WTC11 (cell line): ENCODE data around the gene TAAR9. TPM values are rescaled to one million over a fixed set of nuclear protein-coding genes. Genes with fewer than 3 reads are reported as not detected.
"Not testable (repeated sequence)": the region's sequence is repeated elsewhere in the genome, so short reads cannot be mapped to it uniquely, and the experiment has no call there.

Source experiments
- ATAC-seq: fragments of 200-7000 bp; cut with Tn5 transposase; 2 replicates; pipeline ENCODE4 v1.10.0; 2021; ENCODE audit warnings: mild to moderate bottlenecking, moderate library complexity
- CTCF ChIA-PET: fragments of 300-600 bp; sonication (Branson Sonifier 250); formaldehyde crosslinking; loops from one replicate; lab custom pipeline; 2021; ENCODE audit warnings: antibody characterized with exemption; lab: Charles Lee
- POLR2A ChIA-PET: fragments of 350-600 bp; sonication (Branson Sonifier 250); formaldehyde crosslinking; loops from one replicate; lab custom pipeline; 2021; ENCODE audit warnings: antibody characterized with exemption; lab: Charles Lee
- DNase-seq: peaks from one replicate; pipeline ENCODE4 v3.0.0; 2021; ENCODE audit warnings: low spot score
- H3K27ac Mint-ChIP-seq: 2 replicates; pipeline ENCODE4 v1.8.0; 2021; ENCODE audit warnings: mixed read lengths
- H3K27me3 Mint-ChIP-seq: 2 replicates; pipeline ENCODE4 v1.8.0; 2021; ENCODE audit warnings: low read depth, mild to moderate bottlenecking, moderate library complexity, mixed read lengths
- H3K36me3 Mint-ChIP-seq: 2 replicates; pipeline ENCODE4 v1.8.0; 2021; ENCODE audit warnings: mixed read lengths
- H3K4me1 Mint-ChIP-seq: 2 replicates; pipeline ENCODE4 v1.8.0; 2022; ENCODE audit warnings: mixed read lengths
- H3K4me3 Mint-ChIP-seq: 2 replicates; pipeline ENCODE4 v1.8.0; 2021; ENCODE audit warnings: mild to moderate bottlenecking, moderate library complexity, mixed read lengths
- H3K9me3 Mint-ChIP-seq: 2 replicates; pipeline ENCODE4 v1.8.0; 2021; ENCODE audit warnings: mixed read lengths
- AR ChIP-seq: fragments of 250-450 bp; sonication (Bioruptor Pico); IDR thresholded peaks from 2 replicates; pipeline ENCODE4 v1.9.0; 2021; ENCODE audit warnings: mild to moderate bottlenecking
- ATF2 ChIP-seq: sonication (generic); formaldehyde crosslinking; IDR thresholded peaks from 2 replicates; pipeline ENCODE4 v1.8.1; 2022; ENCODE audit warnings: low read depth, missing genetic modification reagents, borderline replicate concordance
- CDX4 ChIP-seq: fragments of 250-450 bp; sonication (Bioruptor Pico); IDR thresholded peaks from 2 replicates; pipeline ENCODE4 v1.9.0; 2021; ENCODE audit warnings: moderate library complexity, mild to moderate bottlenecking, inconsistent platforms, borderline replicate concordance
- CTCF ChIP-seq: fragments of 200-600 bp; IDR thresholded peaks from 2 replicates; pipeline ENCODE4 v1.8.0; 2022; ENCODE audit warnings: antibody characterized with exemption
- E2F4 ChIP-seq: sonication (generic); formaldehyde crosslinking; IDR thresholded peaks from 2 replicates; pipeline ENCODE4 v1.8.1; 2022; ENCODE audit warnings: low read depth, mild to moderate bottlenecking, moderate library complexity, missing genetic modification reagents, borderline replicate concordance
- FOXJ3 ChIP-seq: sonication (generic); formaldehyde crosslinking; IDR thresholded peaks from 2 replicates; pipeline ENCODE4 v1.9.0; 2021; ENCODE audit warnings: missing genetic modification reagents, mild to moderate bottlenecking, borderline replicate concordance
- FOXP4 ChIP-seq: sonication (generic); formaldehyde crosslinking; IDR thresholded peaks from 2 replicates; pipeline ENCODE4 v1.8.0; 2022; ENCODE audit warnings: mild to moderate bottlenecking, missing genetic modification reagents
- GTF2I ChIP-seq: fragments of 250-450 bp; sonication (Bioruptor Pico); conservative IDR thresholded peaks from 2 replicates; pipeline ENCODE4 v1.4.0; 2021; ENCODE audit warnings: mild to moderate bottlenecking
- IRF1 ChIP-seq: sonication (generic); formaldehyde crosslinking; IDR thresholded peaks from 2 replicates; pipeline ENCODE4 v1.8.0; 2023; ENCODE audit warnings: missing genetic modification reagents
- MYBL2 ChIP-seq: sonication (generic); formaldehyde crosslinking; IDR thresholded peaks from 2 replicates; pipeline ENCODE4 v1.8.1; 2023; ENCODE audit warnings: mild to moderate bottlenecking, moderate library complexity, missing genetic modification reagents
- NR1H2 ChIP-seq: sonication (generic); formaldehyde crosslinking; IDR thresholded peaks from 2 replicates; pipeline ENCODE4 v1.9.0; 2021; ENCODE audit warnings: mild to moderate bottlenecking, moderate library complexity, missing genetic modification reagents
- SMAD3 ChIP-seq: sonication (generic); formaldehyde crosslinking; IDR thresholded peaks from 2 replicates; pipeline ENCODE4 v1.8.0; 2022; ENCODE audit warnings: missing genetic modification reagents, mild to moderate bottlenecking, borderline replicate concordance
- ZNF317 ChIP-seq: sonication (generic); formaldehyde crosslinking; IDR thresholded peaks from 2 replicates; pipeline ENCODE4 v1.8.1; 2023; ENCODE audit warnings: low read depth, mild to moderate bottlenecking, moderate library complexity, missing genetic modification reagents, borderline replicate concordance
- ZNF671 ChIP-seq: fragments of 250-450 bp; sonication (Bioruptor Pico); IDR thresholded peaks from 2 replicates; pipeline ENCODE4 v1.8.0; 2021; ENCODE audit warnings: mild to moderate bottlenecking
- total RNA-seq: library from RNA; stranded (reverse); gene quantifications from 3 replicates; pipeline ENCODE4 v1.2.3, GENCODE V29; 2021

Gene TAAR9
- total RNA-seq, 1 experiment from 2014 or later = not detected

- TF ChIP-seq ATF2 (CRISPR knock-in tag) (no peak), GTF2I (CRISPR knock-in tag) (no peak), FOXP4 (CRISPR knock-in tag) (no peak)
Observed at GRCh38 chr6:132527791-132528190, 10.3 kb upstream of the TAAR9 start (continued).

GRCh38 chr6:132530293-132530974 is 7.6 kb upstream of the TAAR9 start:
- H3K4me3 Mint-ChIP-seq = peak overlapping the region; percentile 62
- H3K9me3 Mint-ChIP-seq = peaks cover 30% of the 10 kb centered on the region
- H3K27me3 Mint-ChIP-seq = no peaks in the 10 kb centered on the region
- H3K4me1 Mint-ChIP-seq = peaks cover 11% of the 10 kb centered on the region
- DNase-seq = peak; percentile 58
- TF ChIP-seq CTCF (peak; percentile 82), IRF1 (CRISPR knock-in tag) (no peak)
- ChIA-PET POLR2A (no interaction called here), CTCF (interaction anchor here (0.5 to 1.7 kb wide), 10 partner anchors 13 to 399 kb away, joined by 3 to 14 read pairs (median 4); partner anchors contain the start of genes SLC18B1 and STX7)
- peak; percentile 85 for ATAC-seq
- peak overlapping the region; percentile 92; the same call in 1 of the 2 replicates for H3K27ac Mint-ChIP-seq
- peaks cover 13% of the 10 kb centered on the region for H3K36me3 Mint-ChIP-seq

- DNase-seq, POLR2A ChIA-PET, H3K4me1 Mint-ChIP-seq, ATAC-seq, CTCF ChIA-PET, H3K27ac Mint-ChIP-seq, H3K4me3 Mint-ChIP-seq, H3K27me3 Mint-ChIP-seq: not testable (repeated sequence)
- Mint-ChIP-seq H3K36me3 (peaks cover 14% of the 10 kb centered on the region), H3K9me3 (peaks cover 34% of the 10 kb centered on the region)
Observed at GRCh38 chr6:132534546-132534945, 3.5 kb upstream of the TAAR9 start.

- CTCF ChIA-PET = interaction anchor here (2.3 kb wide), 1 partner anchor 178 kb away, joined by 8 read pairs; no protein-coding TSS in a partner anchor
- POLR2A ChIA-PET = no interaction called here
- Mint-ChIP-seq H3K27ac (no peak overlapping the region), H3K36me3 (peaks cover 14% of the 10 kb centered on the region), H3K9me3 (peaks cover 24% of the 10 kb centered on the region), H3K4me3 (no peak overlapping the region), H3K27me3 (no peaks in the 10 kb centered on the region), H3K4me1 (no peaks in the 10 kb centered on the region)
- ATAC-seq (no peak), DNase-seq (no peak)
- TF ChIP-seq E2F4 (CRISPR knock-in tag) (no peak), CTCF (no peak), CDX4 (CRISPR knock-in tag) (no peak), AR (CRISPR knock-in tag) (no peak), NR1H2 (no peak), SMAD3 (no peak), FOXJ3 (CRISPR knock-in tag) (no peak), GTF2I (CRISPR knock-in tag) (no peak), ZNF671 (CRISPR knock-in tag) (no peak), MYBL2 (CRISPR knock-in tag) (no peak), ZNF317 (CRISPR knock-in tag) (no peak)
Observed at GRCh38 chr6:132537145-132537544, 932 bp upstream of the TAAR9 start.
